ENCODE data around the gene NCKIPSD. TPM values are rescaled to one million over a fixed set of nuclear protein-coding genes. Genes with fewer than 3 reads are reported as not detected.

The NCKIPSD gene
- total RNA-seq, 1 donor from 2014 or later, result 33.5 TPM

- Mint-ChIP-seq H3K36me3 (no peaks in the 10 kb centered on the region), H3K4me1 (no peaks in the 10 kb centered on the region), H3K27me3 (ENCODE audit: low read depth) (no peaks in the 10 kb centered on the region), H3K27ac (no peak overlapping the region), H3K4me3 (no peak overlapping the region), H3K9me3 (no peaks in the 10 kb centered on the region)
- TF ChIP-seq CTCF (IDR thresholded peaks at IDR 0.05; ENCODE audit: unreplicated experiment), result no peak
- DNase-seq (ENCODE audit: low spot score in 2 of 2, unreplicated experiment in 2 of 2), result no peak
Measured at GRCh38 chr3:48647714-48648113, 38.0 kb downstream of the NCKIPSD start.

- DNase-seq (ENCODE audit: low spot score in 2 of 2, unreplicated experiment in 2 of 2), result no peak
- H3K4me1 Mint-ChIP-seq, result no peaks in the 10 kb centered on the region
- no peaks in the 10 kb centered on the region for H3K27me3 Mint-ChIP-seq (ENCODE audit: low read depth)
- TF ChIP-seq CTCF (IDR thresholded peaks at IDR 0.05; ENCODE audit: unreplicated experiment), result no peak
- no peak overlapping the region for H3K4me3 Mint-ChIP-seq
- no peaks in the 10 kb centered on the region for H3K36me3 Mint-ChIP-seq
- H3K27ac Mint-ChIP-seq, result no peak overlapping the region
- H3K9me3 Mint-ChIP-seq, result no peaks in the 10 kb centered on the region
Measured at GRCh38 chr3:48644898-48645760, 40.6 kb downstream of the NCKIPSD start.

GRCh38 chr3:48642605-48643004 is 43.1 kb downstream of the NCKIPSD start:
- H3K27ac Mint-ChIP-seq, result no peak overlapping the region
- H3K27me3 Mint-ChIP-seq (ENCODE audit: low read depth), result no peaks in the 10 kb centered on the region
- no peaks in the 10 kb centered on the region for H3K36me3 Mint-ChIP-seq
- no peak overlapping the region for H3K4me3 Mint-ChIP-seq
- H3K4me1 Mint-ChIP-seq, result no peaks in the 10 kb centered on the region
- no peak for TF ChIP-seq CTCF (IDR thresholded peaks at IDR 0.05; ENCODE audit: unreplicated experiment)
- no peak for DNase-seq (ENCODE audit: low spot score in 2 of 2, unreplicated experiment in 2 of 2)
- H3K9me3 Mint-ChIP-seq, result no peaks in the 10 kb centered on the region

- Mint-ChIP-seq H3K36me3 (no peaks in the 10 kb centered on the region), H3K27ac (no peak overlapping the region), H3K27me3 (ENCODE audit: low read depth) (no peaks in the 10 kb centered on the region), H3K4me1 (peaks cover 6% of the 10 kb centered on the region), H3K9me3 (no peaks in the 10 kb centered on the region), H3K4me3 (no peak overlapping the region)
- no peak for DNase-seq (ENCODE audit: low spot score in 2 of 2, unreplicated experiment in 2 of 2)
- TF ChIP-seq CTCF (IDR thresholded peaks at IDR 0.05; ENCODE audit: unreplicated experiment), result no peak
Measured at GRCh38 chr3:48641396-48641795, 44.3 kb downstream of the NCKIPSD start.

GRCh38 chr3:48639944-48640606 is 45.6 kb downstream of the NCKIPSD start:
- no peak overlapping the region for H3K27ac Mint-ChIP-seq
- DNase-seq (ENCODE audit: low spot score in 2 of 2, unreplicated experiment in 2 of 2), result no peak
- TF ChIP-seq CTCF (IDR thresholded peaks at IDR 0.05; ENCODE audit: unreplicated experiment), result no peak
- H3K27me3 Mint-ChIP-seq (ENCODE audit: low read depth), result no peaks in the 10 kb centered on the region
- no peak overlapping the region for H3K4me3 Mint-ChIP-seq
- H3K4me1 Mint-ChIP-seq, result peaks cover 14% of the 10 kb centered on the region
- H3K9me3 Mint-ChIP-seq, result no peaks in the 10 kb centered on the region
- H3K36me3 Mint-ChIP-seq, result no peaks in the 10 kb centered on the region
